CD4-positive, alpha-beta T cell (primary cell): ENCODE results near the gene MEI4. TPM values are rescaled to one million over a fixed set of nuclear protein-coding genes. Genes with fewer than 3 reads are reported as not detected.

Experiments
- ATAC-seq: fragments of 200-7000 bp; cut with Tn5 transposase; one replicate; pipeline ENCODE4 v1.10.0; 2022; ENCODE audit warnings: mild to moderate bottlenecking; ENCODE audit not compliant: poor library complexity
- CTCF ChIA-PET: fragments of 350-600 bp; sonication (Branson Sonifier 250); formaldehyde crosslinking; loops from one replicate; lab custom pipeline; 2021; ENCODE audit warnings: antibody characterized with exemption, inconsistent platforms; lab: Charles Lee
- POLR2A ChIA-PET: fragments of 350-600 bp; sonication (Branson Sonifier 250); formaldehyde crosslinking; loops from one replicate; lab custom pipeline; 2021; ENCODE audit warnings: antibody characterized with exemption, inconsistent platforms; lab: Charles Lee
- DNase-seq, 14 experiments: peaks; one replicate each; pipeline ENCODE4 v3.0.0-alpha.2; 2013 to 2020; ENCODE audit warnings: mixed read lengths in 2 of 14
- H3K27ac ChIP-seq, 2 donors: one replicate each; pipeline versions ENCODE4 v1.5.1 to v1.7.0; 2013; ENCODE audit warnings: low read length in 2 of 2, low read depth in 1 of 2, mild to moderate bottlenecking in 1 of 2
- H3K27me3 ChIP-seq, 2 experiments: 1 replicate in 1 of 2; 2 replicates in 1 of 2; pipeline versions ENCODE4 v1.6.1 to v1.7.0; 2013; ENCODE audit warnings: low read length in 2 of 2, control low read depth in 1 of 2, mild to moderate bottlenecking in 1 of 2, moderate library complexity in 1 of 2; ENCODE audit not compliant: insufficient read depth in 2 of 2, control insufficient read depth in 1 of 2
- H3K36me3 ChIP-seq: one replicate; pipeline ENCODE4 v1.6.1; 2013; ENCODE audit warnings: low read length, control low read depth; ENCODE audit not compliant: insufficient read depth
- H3K4me1 ChIP-seq: one replicate; pipeline ENCODE4 v1.6.1; 2013; ENCODE audit warnings: low read length, control low read depth; ENCODE audit not compliant: insufficient read depth
- H3K4me3 ChIP-seq: one replicate; pipeline ENCODE4 v1.5.1; 2013; ENCODE audit warnings: mild to moderate bottlenecking, low read length, moderate library complexity
- H3K9me3 ChIP-seq, 2 experiments: 1 replicate in 1 of 2; 2 replicates in 1 of 2; pipeline versions ENCODE4 v1.6.1 to v1.7.0; 2013; ENCODE audit warnings: low read length in 2 of 2, mild to moderate bottlenecking in 2 of 2, control low read depth in 1 of 2, moderate library complexity in 1 of 2; ENCODE audit not compliant: control insufficient read depth in 1 of 2, insufficient read depth in 1 of 2
- H3K27ac Mint-ChIP-seq: one replicate; pipeline ENCODE4 v1.8.0; 2020; ENCODE audit warnings: mixed read lengths
- H3K27me3 Mint-ChIP-seq: one replicate; pipeline ENCODE4 v1.8.0; 2021; ENCODE audit warnings: mixed read lengths
- H3K36me3 Mint-ChIP-seq: one replicate; pipeline ENCODE4 v1.8.0; 2021; ENCODE audit warnings: low read depth, mixed read lengths
- H3K4me1 Mint-ChIP-seq: one replicate; pipeline ENCODE4 v1.8.0; 2021; ENCODE audit warnings: low read depth, mixed read lengths
- H3K4me3 Mint-ChIP-seq: one replicate; pipeline ENCODE4 v1.8.0; 2020; ENCODE audit warnings: mild to moderate bottlenecking, mixed read lengths
- H3K9me3 Mint-ChIP-seq: one replicate; pipeline ENCODE4 v1.8.0; 2020; ENCODE audit warnings: mixed read lengths
- intact Hi-C, 2 experiments: fragments of 100-400 bp; cut with DNase I in 1 of 2; cut with micrococcal nuclease in 1 of 2; formaldehyde crosslinking; loops; one replicate each; pipeline versions ENCODE4 v1.15.1 to v1.9.0; 2023 to 2025; cut with DNase I, micrococcal nuclease
- total RNA-seq, 174 experiments: library from RNA in 2 of 174; stranded (reverse) in 2 of 174; gene quantifications; one replicate each; pipeline ENCODE4 v1.2.3 and lab custom pipeline; 2021 to 2026
- TF ChIP-seq, protein P1 (sequence below): fragments of 200-600 bp; IDR thresholded peaks from one replicate; pipeline ENCODE4 v1.8.0; 2022; ENCODE audit warnings: antibody characterized with exemption, mild to moderate bottlenecking

MEI4 gene
- total RNA-seq, 2 experiments from 2014 or later = not detected

DNA sequence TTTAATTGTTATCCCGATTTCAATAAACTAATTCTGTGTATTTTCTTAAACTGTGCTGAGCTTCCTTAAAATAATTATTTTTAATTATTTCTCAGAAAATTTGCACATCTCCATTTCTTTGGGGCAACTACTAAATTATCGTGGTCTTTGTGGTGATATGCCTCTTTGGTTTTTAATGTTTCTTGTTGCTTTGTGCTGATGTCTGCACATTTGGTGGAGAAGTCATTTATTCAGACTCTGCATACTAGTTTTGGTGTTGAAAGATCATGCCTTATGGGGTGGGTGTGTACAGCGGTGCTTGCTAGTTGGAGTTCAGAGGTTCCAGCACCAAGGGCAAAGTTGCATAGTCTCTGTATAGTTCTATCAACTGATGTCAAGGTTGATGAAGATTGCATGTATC is 253.2 kb downstream of the MEI4 start:
- no peak overlapping the region for H3K27ac ChIP-seq
- CTCF ChIA-PET = no interaction called here
- POLR2A ChIA-PET = no interaction called here
- H3K27ac Mint-ChIP-seq = no peak overlapping the region
- no peaks in the 10 kb centered on the region for H3K27me3 Mint-ChIP-seq
- no peaks in the 10 kb centered on the region for H3K4me1 ChIP-seq
- H3K4me3 ChIP-seq = no peak overlapping the region
- peaks cover 0 to 4% of the 10 kb centered on the region in 2 experiments for H3K9me3 ChIP-seq
- no peaks in the 10 kb centered on the region for H3K36me3 ChIP-seq
- no peaks in the 10 kb centered on the region for H3K4me1 Mint-ChIP-seq
- H3K27me3 ChIP-seq = no peaks in the 10 kb centered on the region
- DNase-seq = no peak
- no peak overlapping the region for H3K4me3 Mint-ChIP-seq
- no peaks in the 10 kb centered on the region for H3K36me3 Mint-ChIP-seq
- H3K9me3 Mint-ChIP-seq = peaks cover 15% of the 10 kb centered on the region
- ATAC-seq = no peak
- TF ChIP-seq, protein P1, sequence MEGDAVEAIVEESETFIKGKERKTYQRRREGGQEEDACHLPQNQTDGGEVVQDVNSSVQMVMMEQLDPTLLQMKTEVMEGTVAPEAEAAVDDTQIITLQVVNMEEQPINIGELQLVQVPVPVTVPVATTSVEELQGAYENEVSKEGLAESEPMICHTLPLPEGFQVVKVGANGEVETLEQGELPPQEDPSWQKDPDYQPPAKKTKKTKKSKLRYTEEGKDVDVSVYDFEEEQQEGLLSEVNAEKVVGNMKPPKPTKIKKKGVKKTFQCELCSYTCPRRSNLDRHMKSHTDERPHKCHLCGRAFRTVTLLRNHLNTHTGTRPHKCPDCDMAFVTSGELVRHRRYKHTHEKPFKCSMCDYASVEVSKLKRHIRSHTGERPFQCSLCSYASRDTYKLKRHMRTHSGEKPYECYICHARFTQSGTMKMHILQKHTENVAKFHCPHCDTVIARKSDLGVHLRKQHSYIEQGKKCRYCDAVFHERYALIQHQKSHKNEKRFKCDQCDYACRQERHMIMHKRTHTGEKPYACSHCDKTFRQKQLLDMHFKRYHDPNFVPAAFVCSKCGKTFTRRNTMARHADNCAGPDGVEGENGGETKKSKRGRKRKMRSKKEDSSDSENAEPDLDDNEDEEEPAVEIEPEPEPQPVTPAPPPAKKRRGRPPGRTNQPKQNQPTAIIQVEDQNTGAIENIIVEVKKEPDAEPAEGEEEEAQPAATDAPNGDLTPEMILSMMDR = no peak
- intact Hi-C loops = no loop called here

DNA sequence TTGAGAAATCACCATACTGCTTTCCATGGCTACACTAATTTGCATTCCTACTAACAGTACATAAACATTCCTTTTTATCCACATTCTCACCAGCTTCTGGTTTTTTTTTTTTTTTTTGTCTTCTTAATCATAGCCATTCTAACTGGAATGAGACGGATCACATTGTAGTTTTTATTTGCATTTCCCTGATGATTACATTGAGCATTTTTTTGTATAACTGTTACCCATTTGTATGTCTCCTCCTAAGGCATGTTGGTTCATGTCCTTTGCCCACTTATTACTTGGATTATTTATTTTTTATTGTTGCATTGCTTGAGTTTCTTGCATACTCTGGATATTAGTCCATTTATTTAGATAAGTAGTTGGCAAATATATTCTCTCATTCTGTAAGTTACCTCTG is 258.0 kb downstream of the MEI4 start:
- Mint-ChIP-seq H3K4me3 (no peak overlapping the region), H3K36me3 (no peaks in the 10 kb centered on the region), H3K27me3 (no peaks in the 10 kb centered on the region), H3K27ac (no peak overlapping the region), H3K4me1 (no peaks in the 10 kb centered on the region), H3K9me3 (peaks cover 35% of the 10 kb centered on the region)
- TF ChIP-seq, protein P1 = no peak
- no peaks in the 10 kb centered on the region for H3K36me3 ChIP-seq
- no peak overlapping the region for H3K27ac ChIP-seq
- no peak overlapping the region for H3K4me3 ChIP-seq
- CTCF ChIA-PET = no interaction called here
- DNase-seq = no peak
- intact Hi-C loops = no loop called here
- POLR2A ChIA-PET = no interaction called here
- ATAC-seq = no peak
- H3K4me1 ChIP-seq = no peaks in the 10 kb centered on the region
- peaks cover 3 to 5% of the 10 kb centered on the region in 2 experiments for H3K9me3 ChIP-seq
- H3K27me3 ChIP-seq = no peaks in the 10 kb centered on the region

GRCh38 chr6:77926198-77926751 is 273.4 kb downstream of the MEI4 start:
- Histone ChIP-seq H3K36me3 (no peaks in the 10 kb centered on the region), H3K27ac (no peak overlapping the region), H3K9me3 (no peaks in the 10 kb centered on the region), H3K27me3 (no peaks in the 10 kb centered on the region), H3K4me1 (no peaks in the 10 kb centered on the region), H3K4me3 (no peak overlapping the region)
- CTCF ChIA-PET = no interaction called here
- TF ChIP-seq, protein P1 = no peak
- Mint-ChIP-seq H3K9me3 (peaks cover 6% of the 10 kb centered on the region), H3K36me3 (no peaks in the 10 kb centered on the region), H3K4me3 (no peak overlapping the region), H3K4me1 (no peaks in the 10 kb centered on the region), H3K27me3 (no peaks in the 10 kb centered on the region), H3K27ac (no peak overlapping the region)
- ATAC-seq (no peak), DNase-seq (no peak)
- intact Hi-C loops = no loop called here
- POLR2A ChIA-PET = no interaction called here
